HG02678 (cell line): Measurements from ENCODE around the gene HTT.

ENCODE experiments used
- ATAC-seq: cut with Tn5 transposase; IDR thresholded peaks from one replicate; pipeline ENCODE4 v1.9.1; 2021; ENCODE audit warnings: mild to moderate bottlenecking, moderate library complexity; ENCODE audit not compliant: unreplicated experiment

Gene HTT

GRCh38 chr4:3074078-3074845, at the start of gene HTT, which contains the start of gene HTT-AS:
TSS of gene HTT (plus strand) at chr4:3074681. CDS start at chr4:3074826, 145 bp downstream.
TSS of gene HTT-AS (minus strand) at chr4:3074538.
- peak; percentile 84 for ATAC-seq

DNA sequence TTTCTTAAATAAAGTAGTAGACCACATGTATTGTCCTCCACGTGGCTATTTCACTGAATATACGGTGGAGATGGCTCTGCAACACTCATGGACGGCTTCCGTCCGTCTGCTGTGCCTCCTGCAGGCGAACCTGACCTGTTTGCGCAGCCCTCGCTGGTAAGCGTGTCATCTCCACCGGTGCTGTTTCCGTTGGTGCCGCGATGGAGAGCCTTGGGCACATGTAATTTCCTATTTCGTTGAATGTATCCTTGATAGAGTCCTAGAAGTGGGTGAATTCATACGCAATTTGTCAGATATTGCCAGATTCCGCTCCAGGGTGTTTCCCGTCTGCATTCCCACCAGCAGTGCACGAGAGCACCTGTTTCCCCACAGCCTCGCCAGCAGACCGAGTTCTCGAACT, 48.6 kb upstream of the HTT start:
- no peak for ATAC-seq

GRCh38 chr4:3026540-3026939, 47.9 kb upstream of the HTT start:
- no peak for ATAC-seq

DNA sequence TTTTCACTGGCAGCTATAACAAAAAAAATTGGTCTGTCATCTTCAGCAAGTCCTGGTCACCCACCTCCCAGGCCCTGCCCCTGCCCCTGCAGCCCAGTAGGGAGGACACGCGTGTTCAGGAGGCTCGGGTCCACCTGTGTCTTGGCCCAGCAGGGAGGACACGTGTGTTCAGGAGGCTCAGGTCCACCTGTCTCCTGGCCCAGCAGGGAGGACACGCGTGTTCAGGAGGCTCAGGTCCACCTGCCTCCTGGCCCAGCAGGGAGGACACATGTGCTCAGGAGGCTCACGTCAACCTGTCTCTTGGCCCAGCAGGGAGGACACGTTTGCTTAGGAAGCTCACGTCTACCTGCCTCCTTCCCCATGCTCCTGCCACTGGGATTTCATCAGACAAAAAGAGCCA, 45.0 kb upstream of the HTT start:
- ATAC-seq, result no peak

DNA sequence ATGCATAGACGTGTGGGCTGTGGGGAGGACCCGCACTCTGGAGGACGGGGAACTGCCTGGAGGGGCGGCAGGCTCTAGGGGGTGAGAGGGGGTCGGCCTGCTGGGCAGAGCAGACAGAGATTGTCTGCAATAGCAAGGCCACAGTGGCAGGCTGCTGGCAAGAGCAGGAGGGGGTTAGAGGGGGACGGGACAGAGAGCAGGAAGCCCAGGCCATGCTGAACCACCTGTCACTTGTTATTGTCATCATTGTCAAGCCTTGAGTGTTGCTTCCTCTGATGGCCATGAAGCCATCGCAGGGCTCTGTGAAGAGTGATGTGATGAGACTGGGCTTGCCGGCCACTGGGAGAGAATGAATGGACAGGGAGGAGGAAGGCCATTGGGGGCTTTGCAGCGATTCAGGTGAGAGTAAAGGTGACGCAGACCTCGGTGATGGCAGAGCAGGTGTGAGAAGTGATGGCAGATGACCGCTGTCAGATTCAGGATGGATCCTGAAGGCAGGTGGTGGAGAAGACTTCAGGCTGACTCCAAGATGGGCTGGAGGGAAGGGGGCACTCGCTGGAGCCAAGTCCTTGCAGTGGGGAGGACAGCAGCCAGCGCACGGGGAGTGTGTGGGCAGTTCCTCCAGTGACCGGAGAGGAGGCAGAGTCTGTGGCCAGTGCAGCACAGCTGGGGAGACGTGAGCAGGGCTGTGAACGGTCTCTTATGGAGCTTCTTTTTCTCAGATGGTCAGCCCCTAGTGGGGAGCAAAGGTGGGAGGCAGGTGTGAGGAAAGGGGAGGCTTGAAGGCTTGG, 43.7 kb upstream of the HTT start:
- no peak for ATAC-seq

GRCh38 chr4:3031357-3032082, 43.0 kb upstream of the HTT start:
- no peak for ATAC-seq

DNA sequence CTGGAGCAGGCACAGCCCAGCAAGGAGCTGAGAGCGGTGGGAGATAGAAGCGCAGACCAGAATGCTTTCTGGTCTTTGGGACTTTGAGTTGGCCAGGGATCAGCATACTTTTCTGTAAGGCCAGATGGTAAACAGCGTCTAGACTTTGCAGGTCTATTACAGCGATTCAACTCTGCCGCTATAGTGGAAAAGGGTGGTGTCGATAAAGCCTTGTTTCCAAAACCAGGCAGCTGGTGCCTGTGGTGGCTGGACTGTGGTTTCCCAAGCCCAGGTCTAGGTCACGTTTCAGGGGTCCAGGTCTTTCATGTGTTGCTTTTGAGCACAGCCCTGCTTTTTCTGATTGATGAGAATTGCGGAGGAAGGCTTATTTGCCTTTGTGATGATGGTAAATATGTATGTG, 40.2 kb upstream of the HTT start:
- no peak for ATAC-seq

DNA sequence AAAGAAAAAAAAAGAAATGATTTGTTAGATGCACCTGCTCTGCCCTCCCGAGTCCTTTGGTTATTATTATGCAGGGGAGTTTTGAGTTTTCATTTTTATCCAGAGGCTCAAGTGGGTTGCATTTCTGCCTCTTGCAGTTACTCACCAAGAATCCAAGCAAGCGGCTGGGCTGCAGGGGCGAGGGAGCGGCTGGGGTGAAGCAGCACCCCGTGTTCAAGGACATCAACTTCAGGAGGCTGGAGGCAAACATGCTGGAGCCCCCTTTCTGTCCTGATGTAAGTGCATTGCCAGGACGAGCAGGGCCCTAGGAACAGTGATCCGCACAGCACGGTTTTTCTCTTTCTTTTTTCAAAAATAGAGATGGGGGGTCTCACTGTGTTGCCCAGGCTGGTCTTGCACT, 39.2 kb upstream of the HTT start:
- ATAC-seq, result no peak

GRCh38 chr4:3035674-3036073, 38.8 kb upstream of the HTT start:
- no peak for ATAC-seq

DNA sequence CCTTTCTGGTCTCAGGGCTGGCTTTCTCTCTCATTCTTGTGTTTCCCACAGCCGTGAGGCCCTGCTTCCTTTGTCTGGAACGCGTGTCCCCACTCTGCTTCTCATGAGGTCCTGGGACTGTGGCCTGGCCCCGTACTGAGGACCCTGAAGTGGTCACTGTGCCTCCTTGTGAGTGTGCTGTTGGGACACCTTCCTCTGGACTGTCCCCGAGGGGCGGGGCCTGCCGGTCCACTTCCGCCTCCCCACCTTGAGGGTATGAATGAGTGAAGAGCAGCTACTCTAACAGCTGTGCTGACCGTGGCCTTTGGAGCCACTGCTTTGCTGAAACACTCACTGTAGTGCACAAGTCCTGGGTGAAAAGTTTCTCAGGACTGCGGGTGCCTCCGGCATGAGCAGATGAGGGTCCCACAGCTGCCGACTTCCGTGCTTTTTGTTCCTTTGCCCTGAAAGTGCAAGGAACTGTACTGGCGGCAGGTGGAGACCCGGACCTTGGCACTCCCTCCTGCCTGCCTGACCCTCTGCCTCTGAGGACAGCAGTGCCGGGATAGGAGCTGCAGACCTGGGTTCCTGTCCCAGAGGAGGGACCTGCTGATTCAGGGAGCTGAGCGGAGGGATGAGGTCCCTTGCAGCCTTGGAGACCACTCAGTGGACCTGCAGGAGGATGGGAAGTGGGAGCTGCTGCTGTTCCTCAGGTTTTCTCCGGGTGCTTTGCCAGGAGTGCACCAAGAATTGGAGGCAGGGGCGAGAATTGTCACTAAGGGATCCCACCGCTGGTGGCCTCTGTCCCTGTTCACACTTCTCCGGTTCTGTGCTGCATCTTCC, 38.1 kb upstream of the HTT start:
- no peak for ATAC-seq

- ATAC-seq, result no peak
These were observed 36.5 kb upstream of the HTT start for GRCh38 chr4:3037957-3038461.

DNA sequence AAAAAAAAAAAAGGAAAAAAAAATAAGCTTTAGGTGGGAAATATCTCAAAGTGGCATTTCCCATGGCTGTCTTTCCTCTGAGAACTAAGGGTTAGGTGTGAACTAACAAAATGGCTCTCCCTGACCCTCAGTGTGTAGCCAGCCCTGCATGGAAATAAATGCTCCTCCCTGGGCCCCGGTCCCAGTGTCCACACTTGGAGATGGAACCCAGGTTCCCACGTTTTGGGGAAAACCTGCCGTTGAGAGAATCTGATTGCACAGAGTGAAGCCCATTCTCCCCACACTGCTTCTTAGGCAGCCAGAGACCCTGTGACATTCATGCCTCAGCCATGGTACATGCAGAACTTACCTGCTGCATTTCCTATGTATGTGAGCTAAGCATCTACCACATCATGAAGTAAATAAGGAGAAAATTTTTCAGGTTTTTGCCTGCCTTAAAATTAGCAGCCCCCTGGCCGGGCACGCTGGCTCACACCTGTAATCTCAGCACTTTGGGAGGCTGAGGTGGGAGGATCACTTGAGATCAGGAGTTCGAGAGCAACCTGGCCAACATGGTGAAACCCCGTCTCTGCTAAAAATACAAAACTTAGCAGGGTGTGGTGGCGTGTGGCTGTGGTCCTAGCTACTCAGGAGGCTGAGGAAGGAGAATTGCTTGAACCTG, 34.6 kb upstream of the HTT start:
- ATAC-seq, result no peak

DNA sequence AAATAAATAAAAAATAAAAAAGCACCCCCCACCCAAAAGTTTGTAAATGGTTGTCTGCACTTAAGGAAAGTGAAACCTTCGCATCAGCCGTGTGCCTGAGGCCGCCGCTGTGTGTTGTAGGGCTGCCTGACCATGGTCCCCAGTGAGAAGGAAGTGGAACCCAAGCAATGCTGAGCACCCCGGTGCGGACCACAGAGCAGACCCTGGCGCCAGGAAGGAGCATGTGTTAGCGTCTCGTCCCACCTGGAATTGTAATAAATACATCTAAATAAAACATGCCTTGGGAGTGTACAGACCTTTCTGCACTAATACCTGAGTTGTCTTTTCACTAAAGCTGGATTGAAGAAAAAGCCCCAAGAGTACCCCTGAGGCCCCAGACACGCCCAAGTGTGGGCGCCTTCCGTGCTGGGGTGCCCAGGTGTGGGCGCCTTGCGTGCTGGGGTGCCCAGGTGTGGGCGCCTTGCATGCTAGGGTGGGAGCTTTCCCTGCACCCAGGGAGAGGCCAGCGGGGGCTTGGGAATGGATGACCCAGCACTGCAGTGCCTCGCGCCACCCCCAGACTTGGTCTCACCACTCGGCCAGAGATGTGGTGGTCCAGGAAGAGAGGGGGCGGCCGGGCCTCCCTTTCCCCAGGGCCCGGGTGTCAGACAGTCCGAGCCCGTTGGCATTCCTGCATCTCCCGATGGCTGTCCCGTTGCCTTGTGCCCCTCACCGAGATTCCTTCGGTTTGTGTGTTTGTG, 33.9 kb upstream of the HTT start:
- peak; percentile 34 for ATAC-seq

GRCh38 chr4:3041192-3042142, 33.0 kb upstream of the HTT start:
- peak; percentile 28 for ATAC-seq

DNA sequence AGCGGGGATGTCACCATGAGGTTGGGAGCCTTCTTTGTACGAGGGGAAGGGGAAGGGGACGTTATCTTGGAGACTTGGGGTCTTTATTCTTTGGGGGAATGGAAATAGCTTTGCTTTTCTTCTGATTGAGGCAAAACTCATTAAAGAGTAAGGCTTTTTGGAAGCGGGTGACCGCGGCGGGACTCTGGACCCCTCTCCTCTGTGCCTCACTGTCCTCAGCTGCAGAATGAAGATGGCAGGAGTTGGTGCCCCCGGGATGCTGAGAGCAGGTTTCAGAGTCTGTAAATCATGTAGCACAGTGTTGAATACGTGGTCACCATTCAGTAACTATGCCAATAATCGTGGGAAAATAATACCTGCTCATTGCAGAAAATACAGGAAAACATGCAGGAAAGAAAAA, 32.3 kb upstream of the HTT start:
- ATAC-seq, result no peak

GRCh38 chr4:3043282-3044020, 31.0 kb upstream of the HTT start:
- no peak for ATAC-seq
